Brain microvascular endothelial cell (primary cell): Measurements from ENCODE around the gene GADD45GIP1.

Source experiments
- DNase-seq: peaks from one replicate; pipeline ENCODE4 v3.0.0-alpha.2; 2020
- H3K27ac ChIP-seq: fragments of 250-450 bp; sonication (Bioruptor Pico); 2 replicates; pipeline ENCODE4 v1.5.1; 2020; ENCODE audit warnings: mild to moderate bottlenecking, moderate library complexity
- H3K27me3 ChIP-seq: fragments of 250-450 bp; sonication (Bioruptor Pico); replicated peaks from 2 replicates; pipeline ENCODE4 v1.5.1; 2020; ENCODE audit warnings: mild to moderate bottlenecking
- H3K36me3 ChIP-seq: fragments of 250-450 bp; sonication (Bioruptor Pico); replicated peaks from 2 replicates; pipeline ENCODE4 v1.5.1; 2020; ENCODE audit warnings: mild to moderate bottlenecking
- H3K4me3 ChIP-seq: 2 replicates; pipeline ENCODE4 v1.5.1; 2011; ENCODE audit warnings: low read depth, mild to moderate bottlenecking, control low read depth, low read length, moderate library complexity
- in situ Hi-C: cut with HindIII; loops from 2 replicates; pipeline ENCODE4 v1.10.0; 2017; ENCODE audit warnings: low sequenced_read_pairs, low pct_ligation_motif_present
- TF ChIP-seq, protein P1 (sequence below): IDR thresholded peaks from 2 replicates; pipeline ENCODE4 v1.5.1; 2011; ENCODE audit warnings: low read depth, mild to moderate bottlenecking, moderate library complexity, low read length, control low read depth, inconsistent platforms; ENCODE audit errors: missing control alignments

The GADD45GIP1 gene

DNA sequence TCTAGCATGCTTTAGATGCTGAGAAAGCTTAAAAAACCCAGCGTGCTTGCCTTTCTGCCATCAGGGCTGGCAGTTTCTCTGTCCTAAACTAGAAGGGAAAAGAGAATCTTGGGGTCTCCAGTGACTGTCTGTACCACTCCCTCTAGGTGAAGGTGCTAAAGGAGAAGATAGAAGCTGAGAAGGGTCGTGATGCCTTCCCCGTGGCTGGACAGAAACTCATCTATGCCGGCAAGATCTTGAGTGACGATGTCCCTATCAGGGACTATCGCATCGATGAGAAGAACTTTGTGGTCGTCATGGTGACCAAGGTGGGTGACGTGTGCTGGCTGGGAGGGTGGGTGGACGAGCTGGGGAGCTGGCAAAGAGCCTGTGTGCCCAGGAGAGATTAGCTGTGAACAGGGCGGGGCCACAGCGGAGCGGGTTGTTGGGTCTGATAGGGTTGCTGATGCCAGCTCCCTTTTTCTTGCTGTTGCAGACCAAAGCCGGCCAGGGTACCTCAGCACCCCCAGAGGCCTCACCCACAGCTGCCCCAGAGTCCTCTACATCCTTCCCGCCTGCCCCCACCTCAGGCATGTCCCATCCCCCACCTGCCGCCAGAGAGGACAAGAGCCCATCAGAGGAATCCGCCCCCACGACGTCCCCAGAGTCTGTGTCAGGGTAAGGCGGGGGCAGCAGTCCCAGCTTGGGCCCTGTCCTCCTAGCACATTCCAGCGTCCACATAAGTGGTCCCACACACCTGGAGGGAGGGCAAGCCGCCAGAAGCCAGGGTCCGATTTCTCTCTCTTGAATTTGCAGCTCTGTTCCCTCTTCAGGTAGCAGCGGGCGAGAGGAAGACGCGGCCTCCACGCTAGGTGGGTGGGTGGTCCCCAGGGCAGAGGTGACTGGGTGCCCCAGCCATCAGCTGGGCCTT is 9.1 kb downstream of the GADD45GIP1 start:
- in situ Hi-C loops: no loop called here

DNA sequence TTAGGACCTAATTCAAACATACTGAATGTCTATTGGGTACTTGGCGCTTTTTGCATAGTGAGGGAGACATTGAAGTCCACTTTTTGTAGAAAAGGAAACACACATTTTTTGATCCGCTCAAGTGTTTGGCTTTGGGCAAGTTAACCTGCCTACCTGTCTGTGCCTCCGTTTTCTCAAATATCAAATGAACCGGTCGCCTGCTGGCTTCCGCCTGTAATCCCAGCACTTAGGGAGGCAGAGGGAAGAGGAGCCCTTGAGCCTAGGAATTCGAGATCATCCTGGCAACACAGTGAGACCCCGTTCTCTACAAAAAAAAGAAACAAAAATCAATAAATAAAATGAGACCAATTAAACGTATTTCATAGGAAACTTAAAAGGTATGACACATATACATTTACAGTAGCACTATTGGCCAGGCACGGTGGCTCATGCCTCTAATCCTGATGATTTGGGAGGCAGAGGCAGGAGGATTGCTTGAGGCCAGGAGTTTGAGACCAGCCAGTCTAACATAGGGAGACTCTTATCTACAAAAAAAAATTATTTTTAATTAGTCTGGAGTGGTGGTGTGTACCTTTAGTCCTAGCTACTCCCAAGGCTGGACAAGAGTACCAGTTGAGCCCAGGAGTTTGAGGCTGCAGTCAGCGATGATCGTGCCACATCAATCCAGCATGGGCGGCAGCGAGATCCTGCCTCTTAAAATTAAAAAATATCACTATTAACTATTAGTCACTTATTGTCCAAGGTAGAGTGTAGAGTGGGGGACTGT is 10.1 kb downstream of the GADD45GIP1 start:
- no peak for DNase-seq
- Histone ChIP-seq H3K27ac (peak overlapping the region; percentile 88), H3K4me3 (peak overlapping the region; percentile 77), H3K27me3 (no peaks in the 10 kb centered on the region), H3K36me3 (peaks cover 57% of the 10 kb centered on the region)
- TF ChIP-seq, protein P1, sequence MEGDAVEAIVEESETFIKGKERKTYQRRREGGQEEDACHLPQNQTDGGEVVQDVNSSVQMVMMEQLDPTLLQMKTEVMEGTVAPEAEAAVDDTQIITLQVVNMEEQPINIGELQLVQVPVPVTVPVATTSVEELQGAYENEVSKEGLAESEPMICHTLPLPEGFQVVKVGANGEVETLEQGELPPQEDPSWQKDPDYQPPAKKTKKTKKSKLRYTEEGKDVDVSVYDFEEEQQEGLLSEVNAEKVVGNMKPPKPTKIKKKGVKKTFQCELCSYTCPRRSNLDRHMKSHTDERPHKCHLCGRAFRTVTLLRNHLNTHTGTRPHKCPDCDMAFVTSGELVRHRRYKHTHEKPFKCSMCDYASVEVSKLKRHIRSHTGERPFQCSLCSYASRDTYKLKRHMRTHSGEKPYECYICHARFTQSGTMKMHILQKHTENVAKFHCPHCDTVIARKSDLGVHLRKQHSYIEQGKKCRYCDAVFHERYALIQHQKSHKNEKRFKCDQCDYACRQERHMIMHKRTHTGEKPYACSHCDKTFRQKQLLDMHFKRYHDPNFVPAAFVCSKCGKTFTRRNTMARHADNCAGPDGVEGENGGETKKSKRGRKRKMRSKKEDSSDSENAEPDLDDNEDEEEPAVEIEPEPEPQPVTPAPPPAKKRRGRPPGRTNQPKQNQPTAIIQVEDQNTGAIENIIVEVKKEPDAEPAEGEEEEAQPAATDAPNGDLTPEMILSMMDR: no peak
- in situ Hi-C loops: no loop called here

More for the DNA sequence above, 9.1 kb downstream of the GADD45GIP1 start:
- TF ChIP-seq, protein P1: no peak
- no peak for DNase-seq
- no peak overlapping the region for H3K27ac ChIP-seq
- H3K27me3 ChIP-seq: no peaks in the 10 kb centered on the region
- H3K4me3 ChIP-seq: no peak overlapping the region
- peaks cover 61% of the 10 kb centered on the region for H3K36me3 ChIP-seq

DNA sequence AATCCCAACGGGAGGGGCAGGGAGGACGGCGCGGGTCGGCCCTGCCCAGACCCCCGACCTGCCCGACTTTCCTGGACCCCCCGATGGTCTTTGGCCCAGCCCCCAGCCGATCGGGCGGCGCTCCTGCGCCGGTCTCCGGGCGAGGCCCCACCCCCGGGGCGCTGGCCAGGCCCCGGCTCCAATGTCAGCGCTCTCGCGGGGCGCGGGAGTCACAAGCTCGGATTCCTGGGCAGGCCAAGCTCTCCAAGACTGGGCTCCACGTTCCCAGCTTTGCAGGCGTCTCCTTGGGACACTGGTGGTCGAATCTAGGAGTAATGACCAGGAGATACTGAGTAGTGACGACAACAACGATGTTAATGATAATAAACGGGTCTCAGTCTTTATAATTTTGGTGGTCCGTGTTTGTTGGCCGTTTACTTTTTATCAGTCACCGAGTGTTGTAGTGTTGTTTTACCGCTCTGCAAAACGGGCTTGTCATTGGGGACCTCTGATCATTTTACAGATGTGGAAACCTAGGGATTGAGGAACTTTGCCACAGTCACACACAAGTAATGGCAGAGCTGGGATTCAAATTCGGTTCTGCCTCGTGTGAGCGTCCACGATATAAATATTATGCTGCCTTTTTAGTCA is 10.8 kb downstream of the GADD45GIP1 start:
- Histone ChIP-seq H3K27me3 (no peaks in the 10 kb centered on the region), H3K27ac (peak overlapping the region; percentile 88), H3K4me3 (peak overlapping the region; percentile 77), H3K36me3 (peaks cover 55% of the 10 kb centered on the region)
- TF ChIP-seq, protein P1: no peak
- peak; percentile 83 for DNase-seq
- in situ Hi-C loops: no loop called here

- TF ChIP-seq, protein P1: no peak
- DNase-seq: peak; percentile 96
- Histone ChIP-seq H3K4me3 (peak within 1 kb of the TSS; percentile 77), H3K36me3 (peaks cover 55% of the 10 kb centered on the region), H3K27me3 (no peaks in the 10 kb centered on the region), H3K27ac (peak within 1 kb of the TSS; percentile 88)
- in situ Hi-C loops: no loop called here
Measured at GRCh38 chr19:12945479-12946091, 11.4 kb downstream of the GADD45GIP1 start, which contains the start of gene RAD23A. RAD23A (plus strand) TSS chr19:12945862; CDS start chr19:12945949, 87 bp downstream.

DNA sequence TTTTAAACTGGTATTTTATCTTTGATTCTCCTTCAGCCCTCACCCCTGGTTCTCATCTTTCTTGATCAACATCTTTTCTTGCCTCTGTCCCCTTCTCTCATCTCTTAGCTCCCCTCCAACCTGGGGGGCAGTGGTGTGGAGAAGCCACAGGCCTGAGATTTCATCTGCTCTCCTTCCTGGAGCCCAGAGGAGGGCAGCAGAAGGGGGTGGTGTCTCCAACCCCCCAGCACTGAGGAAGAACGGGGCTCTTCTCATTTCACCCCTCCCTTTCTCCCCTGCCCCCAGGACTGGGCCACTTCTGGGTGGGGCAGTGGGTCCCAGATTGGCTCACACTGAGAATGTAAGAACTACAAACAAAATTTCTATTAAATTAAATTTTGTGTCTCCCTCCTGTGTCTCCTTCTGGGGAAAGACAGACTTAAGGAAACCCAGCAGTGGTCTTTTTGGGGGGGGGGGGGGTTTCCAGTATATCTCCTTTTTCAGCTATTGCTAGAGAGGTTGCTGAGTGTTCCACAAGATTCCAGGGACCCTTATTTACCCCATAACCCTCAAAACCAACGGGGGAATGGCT is 12.8 kb downstream of the GADD45GIP1 start:
- no peak overlapping the region for H3K4me3 ChIP-seq

More for the DNA sequence above, 12.8 kb downstream of the GADD45GIP1 start:
- TF ChIP-seq, protein P1: no peak
- Histone ChIP-seq H3K27ac (no peak overlapping the region), H3K36me3 (peaks cover 58% of the 10 kb centered on the region), H3K27me3 (no peaks in the 10 kb centered on the region)
- no peak for DNase-seq
- in situ Hi-C loops: no loop called here
